GM19372 (cell line): Measurements from ENCODE around the gene FRK.
"Not testable (repeated sequence)": the region's sequence is repeated elsewhere in the genome, so short reads cannot be mapped to it uniquely, and the experiment has no call there.

Source experiments
- ATAC-seq: cut with Tn5 transposase; IDR thresholded peaks from one replicate; pipeline ENCODE4 v1.9.1; 2021; ENCODE audit warnings: mild to moderate bottlenecking, low read depth, moderate library complexity; ENCODE audit not compliant: unreplicated experiment

FRK gene

GRCh38 chr6:116060572-116061283 lies at the start of gene FRK:
FRK (minus strand) TSS chr6:116060891; CDS start chr6:116060311, 580 bp downstream.
- no peak for ATAC-seq

- no peak for ATAC-seq
Observed at GRCh38 chr6:116108836-116109235, 48.1 kb upstream of the FRK start.

GRCh38 chr6:116106146-116106545 lies 45.5 kb upstream of the FRK start:
- ATAC-seq = no peak

GRCh38 chr6:116105247-116105646 lies 44.6 kb upstream of the FRK start:
- ATAC-seq = no peak

- no peak for ATAC-seq
Observed at GRCh38 chr6:116104636-116105035, 43.9 kb upstream of the FRK start.

GRCh38 chr6:116102873-116103272 lies 42.2 kb upstream of the FRK start:
- no peak for ATAC-seq

GRCh38 chr6:116101790-116102189 lies 41.1 kb upstream of the FRK start:
- ATAC-seq = no peak

- ATAC-seq = no peak
Observed at GRCh38 chr6:116101302-116101718, 40.6 kb upstream of the FRK start.

GRCh38 chr6:116100419-116101301 lies 40.0 kb upstream of the FRK start, which contains the start of gene NT5DC1:
NT5DC1 (plus strand) TSS chr6:116100853; CDS start chr6:116100931, 78 bp downstream.
- ATAC-seq = peak; percentile 86

GRCh38 chr6:116099036-116099435 lies 38.3 kb upstream of the FRK start:
- no peak for ATAC-seq

- ATAC-seq = no peak
Observed at GRCh38 chr6:116096979-116097816, 36.5 kb upstream of the FRK start.

- ATAC-seq = not testable (repeated sequence)
Observed at GRCh38 chr6:116096048-116096759, 35.5 kb upstream of the FRK start.

- no peak for ATAC-seq
Observed at GRCh38 chr6:116094041-116094440, 33.4 kb upstream of the FRK start.

GRCh38 chr6:116090251-116090650 lies 29.6 kb upstream of the FRK start:
- ATAC-seq = peak; percentile 55

GRCh38 chr6:116088946-116089345 lies 28.3 kb upstream of the FRK start:
- ATAC-seq = no peak

GRCh38 chr6:116087437-116088027 lies 26.8 kb upstream of the FRK start:
- ATAC-seq = peak; percentile 92

GRCh38 chr6:116084284-116084683 lies 23.6 kb upstream of the FRK start:
- no peak for ATAC-seq

GRCh38 chr6:116083052-116083451 lies 22.4 kb upstream of the FRK start:
- ATAC-seq = no peak

GRCh38 chr6:116078945-116079344 lies 18.3 kb upstream of the FRK start:
- no peak for ATAC-seq

GRCh38 chr6:116078522-116078921 lies 17.8 kb upstream of the FRK start:
- ATAC-seq = no peak
